Measurements from ENCODE around the gene LMNA. TPM values are rescaled to one million over a fixed set of nuclear protein-coding genes. Genes with fewer than 3 reads are reported as not detected.

Gene LMNA
- total RNA-seq, 4 donors from 2014 or later, result 235 to 412 (median 327) TPM

Other genes starting within 250 kb of the LMNA start
- gene RIT1, start 203.4 kb upstream of the LMNA start, total RNA-seq, result 10 to 100 TPM; 19.5 to 32.6 (median 27.4) TPM
- 100 to 1,000 TPM in 1 of 4 donors, 10 to 100 TPM in 3; 58.5 to 114 (median 60.6) TPM for gene KHDC4, start 180.3 kb upstream of the LMNA start, total RNA-seq
- gene RXFP4, start 173.1 kb upstream of the LMNA start, total RNA-seq, result not detected
- gene ARHGEF2, start 136.2 kb upstream of the LMNA start, total RNA-seq, result 10 to 100 TPM; 47.4 to 80.1 (median 66.6) TPM
- gene SSR2, start 93.8 kb upstream of the LMNA start, total RNA-seq, result 100 to 1,000 TPM in 3 of 4 donors, 10 to 100 TPM in 1; 78.6 to 193 (median 130) TPM
- gene UBQLN4, start 60.9 kb upstream of the LMNA start, total RNA-seq, result 10 to 100 TPM; 10.8 to 18.8 (median 16.9) TPM
- 10 to 100 TPM; 14.7 to 76.8 (median 41.1) TPM for gene LAMTOR2, start 59.9 kb upstream of the LMNA start, total RNA-seq
- gene RAB25, start 53.6 kb upstream of the LMNA start, total RNA-seq, result 10 to 100 TPM; 65.9 to 88.0 (median 74.1) TPM
- 1 to 10 TPM in 1 of 4 donors, under 1 TPM in 3; 0.17 to 1.8 (median 0.33) TPM for gene MEX3A, start 32.2 kb upstream of the LMNA start, total RNA-seq
- 10 to 100 TPM; 21.5 to 50.8 (median 37.5) TPM for gene SEMA4A, start 38.9 kb downstream of the LMNA start, total RNA-seq
- 10 to 100 TPM; 14.5 to 19.7 (median 17.7) TPM for gene SLC25A44, start 79.4 kb downstream of the LMNA start, total RNA-seq
- 100 to 1,000 TPM in 3 of 4 donors, 10 to 100 TPM in 1; 73.6 to 121 (median 107) TPM for gene PMF1, start 98.3 kb downstream of the LMNA start, total RNA-seq
- gene BGLAP, start 127.5 kb downstream of the LMNA start, total RNA-seq, result 1 to 10 TPM in 3 of 4 donors, not detected in 1; 1.0 to 4.4 (median 1.3) TPM
- 1 to 10 TPM in 2 of 4 donors, under 1 TPM in 2; 0.63 to 2.3 (median 1.3) TPM for gene PAQR6, start 133.3 kb downstream of the LMNA start, total RNA-seq
- gene SMG5, start 168.1 kb downstream of the LMNA start, total RNA-seq, result 10 to 100 TPM; 57.2 to 89.0 (median 76.1) TPM
- 1 to 10 TPM in 3 of 4 donors, under 1 TPM in 1; 0.96 to 2.2 (median 1.7) TPM for gene TMEM79, start 169.6 kb downstream of the LMNA start, total RNA-seq
- gene GLMP, start 181.0 kb downstream of the LMNA start, total RNA-seq, result 10 to 100 TPM; 43.3 to 56.1 (median 49.8) TPM
- gene VHLL, start 184.6 kb downstream of the LMNA start, total RNA-seq, result not detected
- 100 to 1,000 TPM; 121 to 214 (median 170) TPM for gene CCT3, start 223.6 kb downstream of the LMNA start, total RNA-seq
- 1 to 10 TPM in 2 of 4 donors, not detected in 2; 1.2 to 8.3 TPM for gene TSACC, start 223.8 kb downstream of the LMNA start, total RNA-seq